ENCODE measurements around the gene DCAF8.

DNA sequence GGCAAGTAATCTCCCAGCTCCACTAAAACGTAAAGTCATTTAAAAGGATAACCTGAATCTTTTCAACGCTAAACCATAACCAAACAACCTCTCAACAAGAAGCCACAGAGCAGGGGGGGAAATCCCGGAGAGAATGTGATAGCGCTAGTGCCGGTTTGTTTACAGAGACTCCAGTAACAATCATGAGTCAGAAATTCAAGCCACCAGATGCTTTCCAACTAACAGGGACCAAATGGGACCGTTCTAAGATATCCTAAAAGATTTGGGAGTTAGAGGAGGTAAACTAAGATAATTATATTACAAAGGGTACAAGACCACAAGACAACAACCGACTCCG, 825 bp downstream of the DCAF8 start:
- TF ChIP-seq EZH2phosphoT487 (IDR thresholded peaks at IDR 0.05; ENCODE audit: insufficient read depth, low read depth): no peak
- no peak for TF ChIP-seq EZH2 (IDR thresholded peaks at IDR 0.05; ENCODE audit: insufficient read depth, poor library complexity, severe bottlenecking)

Measured in GM23248 (cell line).